ENCODE measurements around the gene SECISBP2.

The SECISBP2 gene

GRCh38 chr9:89405826-89406225, 87.5 kb downstream of the SECISBP2 start:
- DNase-seq (ENCODE audit: low read depth, low spot score): no peak

GRCh38 chr9:89407070-89407469, 88.8 kb downstream of the SECISBP2 start:
- no peak for DNase-seq (ENCODE audit: low read depth, low spot score)

- DNase-seq (ENCODE audit: low read depth, low spot score): no peak
Observed at GRCh38 chr9:89408628-89409101, 90.4 kb downstream of the SECISBP2 start.

Measured in activated naive CD8-positive, alpha-beta T cell treated with anti-CD3 and anti-CD28 coated beads, Interleukin-2, amount 50 U/mL, for 16 hours (primary cell).